Ammon's horn (tissue), 1 donor: ENCODE measurements around the gene FAXC.
"Not testable (repeated sequence)": the region's sequence is repeated elsewhere in the genome, so short reads cannot be mapped to it uniquely, and the experiment has no call there.

ENCODE experiments used
- DNase-seq: peaks from one replicate; pipeline ENCODE4 v3.0.0-alpha.2; 2016; ENCODE audit warnings: low spot score

Gene FAXC

DNA sequence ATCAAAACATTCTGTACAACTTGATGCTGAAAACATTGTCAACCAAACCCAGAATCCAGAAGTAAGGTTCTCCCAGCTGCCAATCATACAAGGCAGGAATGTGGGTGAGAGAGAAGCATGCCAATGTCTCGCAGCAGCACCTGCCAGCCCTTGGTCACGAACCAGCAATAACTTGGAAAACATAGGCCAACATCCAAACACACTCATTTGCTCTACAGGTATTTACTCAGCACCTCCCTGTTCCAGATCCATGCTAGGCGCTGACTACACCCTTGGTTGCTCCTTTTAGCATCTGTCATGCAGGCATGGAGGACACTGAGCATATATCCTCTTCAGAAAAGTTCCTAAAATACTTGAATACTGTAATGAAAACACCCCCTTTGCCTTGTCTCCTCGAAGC is 63.6 kb downstream of the FAXC start:
- no peak for DNase-seq

DNA sequence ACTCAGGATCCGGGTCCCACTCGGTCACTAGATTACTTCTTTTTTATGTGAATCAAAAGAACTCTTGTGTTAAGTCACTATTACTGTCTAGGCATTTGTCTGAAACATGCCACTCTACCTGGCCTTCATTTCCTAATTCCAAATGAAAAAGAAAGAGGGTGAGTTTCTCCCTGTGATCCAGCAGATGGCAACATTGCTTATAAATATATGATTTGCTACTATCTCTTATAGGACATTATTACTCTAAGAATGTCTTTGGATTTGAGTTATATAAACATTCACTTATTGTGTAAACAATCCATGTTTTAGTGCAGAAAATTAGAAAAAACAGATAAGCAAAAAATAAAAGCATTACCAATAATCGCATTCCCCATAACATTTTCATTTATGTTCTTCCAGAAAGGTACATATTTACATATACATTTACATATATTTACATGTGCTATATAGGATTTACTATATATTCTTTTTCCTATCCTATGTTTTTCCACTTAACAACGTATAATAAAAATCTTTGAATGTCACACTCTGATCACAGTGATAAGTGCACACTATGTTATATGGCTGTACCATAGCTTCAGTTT is 66.9 kb downstream of the FAXC start:
- DNase-seq, result no peak

DNA sequence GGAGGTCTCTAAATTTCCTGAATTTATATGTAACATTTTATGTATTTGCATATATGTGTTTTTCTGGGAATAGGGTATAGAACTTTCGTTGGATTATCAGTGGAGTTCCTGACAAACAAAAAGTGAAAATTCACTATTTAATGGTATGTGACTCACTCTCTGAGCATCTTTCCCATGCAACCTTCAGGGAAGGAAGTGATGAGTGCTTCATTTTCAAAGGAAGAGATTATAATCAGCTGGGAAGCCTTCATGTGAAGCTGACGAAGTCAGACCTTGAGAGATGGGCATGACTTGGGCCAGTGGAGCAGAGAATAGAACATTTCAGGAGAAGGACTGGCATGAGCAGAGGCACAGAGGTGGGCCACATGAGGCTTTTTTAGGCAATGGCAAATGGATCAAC is 72.7 kb downstream of the FAXC start:
- DNase-seq, result no peak

DNA sequence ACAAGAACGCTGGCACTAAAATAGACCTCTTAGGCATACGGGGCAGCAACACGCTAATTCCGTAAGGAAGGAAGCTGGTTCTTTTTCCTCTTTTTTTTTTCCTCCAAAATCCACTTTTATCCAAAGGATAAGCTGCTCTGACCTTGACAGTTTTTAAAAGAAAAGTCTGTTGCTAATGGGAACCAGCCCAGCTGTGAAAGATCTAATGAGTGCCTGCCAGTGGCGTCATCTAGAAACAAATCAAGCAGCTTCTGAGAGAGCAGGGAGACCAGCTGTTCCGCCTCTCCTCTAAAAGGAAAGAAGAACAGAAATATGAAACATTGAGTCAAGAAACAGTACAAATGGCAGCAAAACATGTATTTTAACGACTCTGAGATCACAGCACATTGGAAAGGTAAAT is 78.6 kb downstream of the FAXC start:
- peak; percentile 21 for DNase-seq

DNA sequence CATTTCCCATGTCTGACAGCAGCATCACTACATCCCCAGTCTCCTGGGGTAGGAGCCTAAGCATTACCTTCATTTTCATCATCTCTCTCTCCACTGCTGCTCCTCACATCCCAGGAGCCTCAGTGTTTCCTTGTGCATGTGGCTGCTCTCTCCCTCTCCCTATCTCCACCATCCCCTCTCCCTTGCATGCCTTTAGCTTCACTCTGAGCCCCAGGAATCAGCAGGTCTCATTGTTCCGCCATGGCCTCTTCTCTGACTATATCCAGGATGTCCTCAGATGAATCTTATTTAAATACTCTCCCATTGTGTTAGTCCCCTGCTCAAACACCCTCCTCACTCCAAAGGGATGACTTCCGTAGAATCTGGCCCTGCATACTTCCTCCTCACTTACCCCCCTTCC is 79.4 kb downstream of the FAXC start:
- DNase-seq, result no peak

DNA sequence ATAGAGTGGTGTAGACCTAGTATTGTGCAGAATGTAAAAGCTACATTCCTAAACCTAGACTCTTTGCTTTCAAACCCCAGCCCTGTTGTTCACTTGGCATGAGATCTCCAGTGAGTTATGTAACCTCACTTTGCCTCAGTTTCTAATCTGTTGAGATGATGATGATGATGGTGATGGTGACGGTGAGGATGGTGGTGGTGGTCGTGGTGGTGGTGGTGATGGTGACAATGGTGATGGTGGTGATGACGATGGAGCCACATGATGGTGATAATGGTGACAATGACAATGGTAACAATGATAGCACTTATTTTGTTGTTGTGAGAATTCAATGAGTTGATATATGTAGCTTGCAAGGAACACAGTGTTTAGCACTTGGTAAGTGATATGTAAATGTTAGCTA is 80.3 kb downstream of the FAXC start:
- no peak for DNase-seq

DNA sequence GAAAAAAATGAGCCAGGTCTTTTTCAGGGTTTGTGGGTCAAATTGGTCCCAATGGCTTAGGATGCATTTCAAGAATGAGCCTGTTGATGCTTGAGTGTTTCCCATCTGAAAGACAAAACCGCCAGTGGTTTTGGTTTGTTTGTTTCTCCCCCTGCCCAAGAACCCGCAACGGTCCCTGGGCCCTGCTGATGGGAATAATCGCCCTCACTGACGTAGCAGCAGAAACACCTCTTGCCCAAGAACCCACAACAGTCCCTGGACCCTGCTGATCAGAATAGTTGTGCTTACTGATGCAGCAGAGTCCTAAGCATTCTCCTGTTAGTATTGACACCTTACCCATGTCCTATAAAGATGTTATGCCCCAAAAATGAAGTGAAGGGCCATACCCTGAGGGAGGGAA is 82.5 kb downstream of the FAXC start:
- DNase-seq, result not testable (repeated sequence)

DNA sequence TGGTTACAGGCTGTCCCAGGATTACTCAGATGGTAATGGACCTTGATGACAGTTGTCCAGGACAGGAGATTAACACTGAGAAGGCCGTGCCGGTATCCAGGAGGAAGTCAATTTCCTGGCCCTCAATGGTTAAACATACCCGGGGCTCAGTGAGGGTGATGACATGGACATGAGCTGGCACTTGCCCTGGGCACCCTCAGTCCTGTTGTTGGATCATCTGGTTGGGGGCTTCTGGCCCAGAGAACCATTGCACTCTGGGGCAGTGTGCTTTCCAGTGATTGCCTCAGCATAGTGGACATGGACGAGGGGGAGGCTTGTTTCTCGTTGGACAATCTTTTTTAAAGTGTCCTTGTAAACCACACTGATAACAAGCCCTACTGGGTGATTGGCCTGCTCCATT is 84.0 kb downstream of the FAXC start:
- DNase-seq, result not testable (repeated sequence)

DNA sequence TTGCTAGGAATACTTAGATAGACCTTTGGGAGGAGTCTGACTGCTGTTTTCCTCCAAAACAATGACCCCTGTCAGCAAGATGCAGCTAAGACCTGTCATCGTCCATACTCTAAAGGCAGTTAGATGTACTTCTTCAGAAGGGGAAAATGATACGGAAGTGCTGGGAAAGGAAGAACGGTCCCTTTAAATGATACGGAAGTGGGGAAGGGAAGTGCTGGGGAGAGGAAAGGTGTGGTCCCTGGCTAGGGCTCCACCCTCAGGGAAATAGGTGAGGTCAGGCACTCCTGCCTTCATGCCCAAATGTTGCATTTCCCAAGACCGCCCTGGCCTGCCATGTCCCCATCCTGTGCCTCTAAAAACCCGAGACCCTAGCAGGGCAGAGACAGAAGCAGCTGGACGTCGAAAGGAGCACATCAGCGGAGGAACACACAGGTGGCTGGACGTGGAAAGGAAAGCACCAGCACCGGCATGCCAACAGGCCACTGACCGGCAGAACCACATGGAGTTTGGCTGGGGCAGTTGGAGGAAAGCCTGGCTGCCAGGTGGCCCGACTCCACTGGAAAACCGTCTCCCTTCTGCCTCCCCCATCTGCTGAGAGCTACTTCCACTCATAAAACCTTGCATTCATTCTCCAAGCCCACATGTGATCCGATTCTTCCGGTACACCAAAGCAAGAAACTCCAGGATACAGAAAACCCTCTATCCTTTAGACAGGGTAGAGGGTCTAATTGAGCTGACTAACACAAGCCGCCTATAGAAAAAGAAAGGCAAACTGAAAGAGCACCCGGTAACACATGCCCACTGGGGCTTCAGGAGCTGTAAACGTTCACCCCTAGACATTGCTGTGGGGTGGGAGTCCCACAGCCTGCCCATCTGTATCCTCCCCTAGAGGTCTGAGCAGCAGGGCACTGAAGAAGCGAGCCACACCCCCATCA is 94.6 kb downstream of the FAXC start:
- no peak for DNase-seq

DNA sequence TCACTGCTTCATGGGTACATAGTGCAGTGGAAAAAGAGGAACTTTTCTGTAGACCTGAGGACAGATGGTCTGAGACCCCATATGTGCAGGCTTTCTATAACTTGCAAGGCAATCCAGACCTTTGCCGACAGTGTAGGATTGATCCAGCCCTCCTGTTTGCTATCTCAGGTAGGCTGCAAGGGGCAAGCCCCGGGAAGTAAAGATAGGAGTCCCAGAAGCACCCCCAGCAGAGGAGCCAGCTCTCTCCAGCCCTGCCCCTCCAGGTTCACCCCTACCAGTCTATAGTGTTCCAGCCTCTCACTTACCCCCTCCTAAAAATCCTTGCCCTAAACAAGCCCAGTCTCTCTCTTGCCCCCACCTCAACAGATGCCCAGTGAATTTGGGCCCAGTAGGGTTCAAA is 96.2 kb downstream of the FAXC start:
- DNase-seq, result no peak

DNA sequence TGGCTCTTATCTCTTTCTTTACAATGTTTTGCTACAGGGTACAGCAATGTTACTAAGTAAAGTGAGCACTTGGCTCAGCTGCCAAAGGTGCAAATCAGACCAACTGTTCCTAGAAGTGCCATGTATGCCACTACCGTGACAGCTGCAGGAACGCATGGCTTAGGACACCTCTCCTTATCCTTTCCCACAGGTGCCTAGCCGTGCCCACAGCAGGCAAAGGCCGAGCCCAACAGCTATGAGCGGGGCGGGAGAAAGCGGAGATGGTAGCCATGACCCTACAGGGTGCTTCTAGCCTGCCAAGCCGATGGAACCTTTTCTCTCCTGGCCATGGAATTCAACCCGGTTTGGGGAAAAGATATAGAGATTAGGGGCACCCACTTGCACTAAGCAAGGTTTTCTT is 97.1 kb downstream of the FAXC start:
- DNase-seq, result no peak

DNA sequence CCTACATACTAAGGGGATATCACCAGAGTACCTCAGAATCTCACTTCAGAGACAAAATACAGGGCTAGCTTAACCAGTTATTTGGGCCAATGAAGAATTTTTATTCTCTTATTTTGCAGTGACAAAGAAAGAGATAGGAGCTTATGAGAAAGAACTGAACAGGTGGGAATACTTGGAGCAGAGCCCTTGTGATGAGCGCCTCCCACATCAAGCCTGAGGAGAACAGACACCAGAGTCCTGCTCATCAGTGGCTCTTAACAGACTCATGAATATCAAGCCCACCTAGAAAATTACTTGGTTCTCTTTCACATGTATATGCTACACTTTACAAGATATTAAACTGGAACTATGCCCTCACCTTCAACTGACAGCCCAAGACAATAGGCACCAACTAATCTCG is 99.0 kb downstream of the FAXC start:
- no peak for DNase-seq

DNA sequence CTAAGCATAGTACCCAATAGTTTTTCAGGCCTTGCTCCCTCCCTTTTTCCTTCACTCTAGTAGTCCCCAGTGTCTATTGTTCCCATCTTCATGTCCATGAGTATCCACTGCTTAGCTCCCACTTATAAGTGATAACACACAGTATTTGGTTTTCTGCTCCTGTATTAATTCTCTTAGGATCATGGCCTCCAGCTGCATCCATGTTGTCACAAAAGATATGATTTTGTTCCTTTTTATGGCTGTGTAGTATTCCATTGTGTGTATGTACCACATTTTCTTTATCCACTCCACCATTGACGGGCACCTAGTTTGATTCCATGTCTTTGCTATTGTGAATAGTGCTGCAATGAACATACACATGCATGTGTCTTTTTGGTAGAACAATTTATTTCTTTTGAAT is 102.9 kb downstream of the FAXC start:
- no peak for DNase-seq

DNA sequence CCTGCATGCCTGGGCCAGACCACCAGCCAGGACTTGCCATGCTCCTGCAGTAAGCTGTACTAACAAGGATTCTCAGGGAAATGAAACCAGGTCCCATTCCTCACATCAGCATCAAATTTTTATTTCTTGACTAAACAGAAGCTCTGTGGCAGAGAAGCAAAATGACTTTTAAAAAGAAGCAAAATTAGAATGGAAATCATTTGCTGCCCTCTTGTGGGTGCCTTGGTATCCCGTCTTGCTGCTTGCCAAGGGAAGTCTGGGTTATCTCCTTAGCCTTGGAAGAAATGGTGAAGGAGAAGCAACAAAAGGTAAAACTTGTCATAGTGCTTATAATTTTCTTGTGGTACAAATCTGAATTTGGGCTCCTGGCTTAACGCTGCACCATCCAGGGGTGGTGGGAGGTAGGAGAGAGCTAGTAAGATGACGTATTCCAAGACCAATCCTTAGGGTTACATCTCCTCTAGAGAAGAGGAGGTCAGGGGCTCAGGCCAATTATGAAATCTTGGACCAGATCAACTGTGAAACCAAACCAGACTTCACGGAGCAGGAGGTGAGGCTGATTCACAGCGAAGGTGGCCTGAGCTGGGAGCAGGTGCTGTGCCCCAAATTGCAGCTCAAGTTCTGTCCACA is 107.5 kb downstream of the FAXC start:
- DNase-seq, result peak; percentile 59

DNA sequence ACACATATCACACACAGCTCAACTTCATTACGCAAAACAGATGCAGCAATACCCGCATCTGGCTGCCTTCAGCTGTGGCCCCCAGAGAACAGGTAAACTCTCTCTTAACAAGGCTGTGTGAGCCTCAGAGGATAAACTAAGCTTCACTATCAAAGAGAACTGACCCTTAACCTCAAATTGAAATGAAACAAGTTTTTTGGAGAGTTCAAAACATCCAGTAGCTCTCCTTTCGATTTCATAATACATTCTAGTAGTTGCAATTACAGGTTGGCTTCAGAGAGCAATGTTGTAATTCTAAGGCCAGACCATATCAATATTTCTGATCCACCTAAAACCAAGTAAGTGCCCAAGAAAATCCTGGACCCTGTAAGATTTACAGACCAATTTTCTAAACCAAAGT is 113.5 kb downstream of the FAXC start:
- DNase-seq, result no peak

DNA sequence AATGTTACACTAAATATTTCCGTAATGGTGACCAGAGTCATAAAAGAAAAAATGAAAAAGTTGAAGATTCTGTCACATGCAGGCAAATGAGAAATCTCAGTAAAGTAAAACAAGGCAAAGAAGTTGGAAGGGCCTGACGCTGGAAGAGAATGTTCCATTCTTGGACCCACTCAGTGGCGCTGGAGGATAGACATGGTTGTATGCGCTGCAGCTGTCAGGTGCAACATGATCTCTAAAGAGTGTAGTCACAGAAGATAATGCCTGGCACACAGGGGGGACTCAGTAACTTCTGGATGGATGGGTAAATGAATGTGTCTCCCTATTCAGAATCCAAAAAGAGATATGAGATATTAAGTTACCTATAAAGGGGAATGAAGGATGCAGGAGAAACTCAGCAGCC is 116.3 kb downstream of the FAXC start:
- no peak for DNase-seq

DNA sequence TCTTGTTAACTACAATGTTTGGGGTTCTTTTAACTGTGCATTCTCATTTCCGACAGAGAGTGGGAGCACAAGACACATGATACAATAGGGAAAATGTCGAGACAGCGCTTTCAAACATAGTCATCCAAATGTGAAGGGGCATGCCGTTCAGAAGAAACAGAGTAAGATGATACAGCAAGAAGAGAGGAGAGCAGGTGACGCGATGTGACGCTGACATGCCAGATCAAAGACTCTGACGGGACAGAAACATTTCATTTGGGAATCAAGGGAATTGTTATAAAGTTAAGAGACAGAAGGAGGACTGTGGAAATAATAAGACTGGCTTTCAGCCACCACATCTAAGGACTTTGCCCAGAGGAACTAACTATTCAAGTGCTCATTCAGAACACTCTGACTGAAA is 117.4 kb downstream of the FAXC start:
- DNase-seq, result no peak

DNA sequence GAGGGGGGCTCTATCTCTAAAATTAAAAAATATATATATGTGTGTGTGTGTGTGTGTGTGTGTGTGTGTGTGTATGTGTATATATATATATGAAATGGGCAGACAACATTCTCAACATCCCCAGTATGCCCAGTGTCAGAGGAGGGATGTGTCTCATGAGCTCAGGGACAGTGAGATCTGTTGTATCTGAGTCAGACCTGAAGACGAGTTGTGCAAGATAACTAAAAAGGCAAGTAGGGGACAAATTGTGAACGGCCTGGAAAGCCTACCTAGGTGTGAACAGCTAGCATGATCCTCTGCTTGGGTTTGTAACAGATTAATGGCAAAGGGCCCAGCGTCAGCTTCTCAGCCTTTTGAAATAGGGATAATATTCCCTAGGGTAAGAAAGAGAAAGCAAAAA is 124.3 kb downstream of the FAXC start:
- no peak for DNase-seq
